Muscle layer of colon (tissue), 2 donors: ENCODE data around the gene VTI1A.
A peak's percentile ranks its signal among the peaks of the same experiment; 100 is the strongest.

Experiments
- H3K27ac ChIP-seq: one replicate; pipeline ENCODE4 v1.7.0; 2013; ENCODE audit warnings: low read depth, mild to moderate bottlenecking, low read length, moderate library complexity
- H3K27me3 ChIP-seq, 2 donors: one replicate each; pipeline ENCODE4 v1.7.0; 2013; ENCODE audit warnings: low read length in 2 of 2, mild to moderate bottlenecking in 2 of 2; ENCODE audit not compliant: insufficient read depth in 2 of 2, control insufficient read depth in 1 of 2
- H3K36me3 ChIP-seq: one replicate; pipeline ENCODE4 v1.7.0; 2013; ENCODE audit warnings: mild to moderate bottlenecking, low read length; ENCODE audit not compliant: insufficient read depth
- H3K4me1 ChIP-seq: one replicate; pipeline ENCODE4 v1.7.0; 2013; ENCODE audit warnings: mild to moderate bottlenecking, low read length; ENCODE audit not compliant: insufficient read depth
- H3K4me3 ChIP-seq, 2 donors: one replicate each; pipeline ENCODE4 v1.7.0; 2013; ENCODE audit warnings: low read length in 2 of 2, low read depth in 1 of 2, mild to moderate bottlenecking in 1 of 2, moderate library complexity in 1 of 2
- H3K9ac ChIP-seq: one replicate; pipeline ENCODE4 v1.7.0; 2013; ENCODE audit warnings: low read length
- H3K9me3 ChIP-seq: one replicate; pipeline ENCODE4 v1.7.0; 2013; ENCODE audit warnings: mild to moderate bottlenecking, low read length
- donor health status: abdominal sarcoma.
- donor health status: Adenocarcinoma of cecum.

The VTI1A gene

DNA sequence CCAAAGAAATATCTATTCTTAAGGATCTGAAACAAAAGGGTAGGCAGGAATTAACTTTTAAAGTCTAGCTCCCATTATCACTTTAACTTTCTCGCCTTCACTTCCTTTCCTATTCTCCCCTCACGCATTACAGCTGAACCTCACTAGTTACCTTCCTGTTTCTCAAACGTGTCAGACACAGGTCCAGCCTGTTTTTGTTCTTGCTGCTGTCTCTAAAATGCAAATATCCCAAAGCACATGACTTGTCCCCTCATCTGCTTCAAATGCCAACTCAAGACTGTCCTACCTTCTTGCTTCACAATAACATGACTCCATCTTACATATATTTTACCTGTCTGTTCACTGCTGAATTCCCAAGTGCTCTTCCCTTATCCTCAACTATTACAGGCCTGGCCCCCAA, 17.9 kb upstream of the VTI1A start:
- Histone ChIP-seq H3K4me1 (no peaks in the 10 kb centered on the region), H3K9me3 (no peaks in the 10 kb centered on the region), H3K36me3 (peaks cover 41% of the 10 kb centered on the region), H3K27me3 (no peaks in the 10 kb centered on the region), H3K9ac (no peak overlapping the region), H3K4me3 (no peak overlapping the region), H3K27ac (no peak overlapping the region)

DNA sequence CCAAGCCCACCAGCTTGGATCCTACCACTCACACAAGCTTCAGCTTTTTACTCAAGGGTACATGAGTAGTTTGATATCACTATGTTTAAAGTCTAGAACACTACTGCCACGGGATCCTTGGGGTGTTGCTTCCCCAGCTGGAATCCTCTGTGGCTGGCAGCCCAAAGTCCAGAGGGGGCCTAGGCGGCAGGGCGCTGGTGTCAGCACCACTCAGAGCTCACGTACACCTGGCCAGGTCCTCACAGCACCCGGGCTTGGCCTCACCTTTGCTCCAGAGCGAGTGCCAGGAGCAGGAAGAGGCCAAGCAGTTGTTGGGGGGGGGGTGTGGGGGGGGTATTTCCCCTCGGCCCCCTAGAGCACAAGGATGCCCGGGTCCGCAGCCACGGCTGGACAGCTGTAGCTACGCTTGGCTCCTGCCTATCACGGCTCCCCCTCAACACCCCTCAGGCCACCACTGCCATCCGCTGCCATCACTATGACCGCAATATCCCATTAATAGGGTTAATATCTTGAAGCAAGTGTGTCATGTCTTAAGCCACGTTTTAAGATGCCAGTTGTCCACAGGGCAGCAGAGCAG, 17.3 kb upstream of the VTI1A start:
- Histone ChIP-seq H3K4me3 (no peak overlapping the region), H3K27ac (no peak overlapping the region), H3K9ac (no peak overlapping the region), H3K4me1 (no peaks in the 10 kb centered on the region), H3K9me3 (no peaks in the 10 kb centered on the region), H3K27me3 (no peaks in the 10 kb centered on the region), H3K36me3 (peaks cover 43% of the 10 kb centered on the region)

GRCh38 chr10:112433136-112433535, 13.9 kb upstream of the VTI1A start:
- Histone ChIP-seq H3K9me3 (no peaks in the 10 kb centered on the region), H3K27ac (no peak overlapping the region), H3K36me3 (peaks cover 35% of the 10 kb centered on the region), H3K27me3 (no peaks in the 10 kb centered on the region), H3K4me3 (no peak overlapping the region), H3K9ac (no peak overlapping the region), H3K4me1 (no peaks in the 10 kb centered on the region)

GRCh38 chr10:112434988-112435619, 11.9 kb upstream of the VTI1A start:
- H3K36me3 ChIP-seq, result peaks cover 39% of the 10 kb centered on the region
- H3K27ac ChIP-seq, result no peak overlapping the region

DNA sequence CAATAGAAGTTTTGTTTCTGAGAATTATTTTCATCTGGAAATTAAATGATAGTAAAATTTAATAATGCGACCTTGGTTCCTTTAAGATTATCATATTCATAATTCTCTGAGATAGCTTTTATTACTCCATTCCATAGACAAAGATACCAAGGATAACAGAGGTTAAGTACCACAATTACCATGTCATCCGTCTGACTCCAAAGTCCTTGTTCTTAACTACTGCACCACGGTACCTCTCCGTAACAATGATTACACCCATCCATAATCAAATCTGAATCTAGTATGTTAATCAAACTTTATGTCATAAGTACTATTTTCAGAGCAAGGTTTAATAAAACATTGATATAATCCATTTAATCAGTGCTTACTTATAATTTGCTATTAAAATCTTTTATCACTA, 8.7 kb upstream of the VTI1A start:
- no peaks in the 10 kb centered on the region for H3K27me3 ChIP-seq
- H3K4me3 ChIP-seq, result no peak overlapping the region
- no peak overlapping the region for H3K9ac ChIP-seq
- H3K27ac ChIP-seq, result no peak overlapping the region
- H3K4me1 ChIP-seq, result no peaks in the 10 kb centered on the region
- peaks cover 38% of the 10 kb centered on the region for H3K36me3 ChIP-seq
- H3K9me3 ChIP-seq, result no peaks in the 10 kb centered on the region

More at GRCh38 chr10:112434988-112435619, 11.9 kb upstream of the VTI1A start:
- Histone ChIP-seq H3K9me3 (no peaks in the 10 kb centered on the region), H3K27me3 (no peaks in the 10 kb centered on the region), H3K4me1 (no peaks in the 10 kb centered on the region), H3K4me3 (no peak overlapping the region), H3K9ac (no peak overlapping the region)

DNA sequence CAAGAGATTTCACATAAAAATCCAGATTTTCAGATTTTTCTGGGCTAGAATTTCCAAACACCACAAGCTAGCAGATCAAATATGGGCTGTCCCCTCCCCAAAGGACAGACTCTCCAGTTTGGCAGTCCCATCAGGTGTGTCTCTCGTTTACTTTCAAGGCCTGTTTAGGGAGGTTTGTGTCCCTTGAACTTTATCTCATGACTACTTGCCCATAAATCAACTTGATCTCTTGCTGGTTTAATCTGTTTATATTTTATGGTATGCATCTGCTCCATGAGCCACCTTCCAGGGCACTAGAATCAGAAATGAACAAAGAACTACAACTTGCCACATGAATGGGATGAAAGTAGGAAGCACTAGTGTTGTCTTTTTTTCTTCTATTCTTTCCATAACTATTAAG, 5.5 kb upstream of the VTI1A start:
- no peaks in the 10 kb centered on the region for H3K27me3 ChIP-seq

GRCh38 chr10:112442063-112442462, 5.0 kb upstream of the VTI1A start:
- Histone ChIP-seq H3K4me1 (peaks cover 9% of the 10 kb centered on the region), H3K36me3 (peaks cover 51% of the 10 kb centered on the region), H3K4me3 (no peak overlapping the region)

More for the DNA sequence above, 5.5 kb upstream of the VTI1A start:
- Histone ChIP-seq H3K36me3 (peaks cover 51% of the 10 kb centered on the region), H3K4me1 (peaks cover 9% of the 10 kb centered on the region), H3K27ac (no peak overlapping the region), H3K9me3 (no peaks in the 10 kb centered on the region), H3K4me3 (no peak overlapping the region), H3K9ac (no peak overlapping the region)

DNA sequence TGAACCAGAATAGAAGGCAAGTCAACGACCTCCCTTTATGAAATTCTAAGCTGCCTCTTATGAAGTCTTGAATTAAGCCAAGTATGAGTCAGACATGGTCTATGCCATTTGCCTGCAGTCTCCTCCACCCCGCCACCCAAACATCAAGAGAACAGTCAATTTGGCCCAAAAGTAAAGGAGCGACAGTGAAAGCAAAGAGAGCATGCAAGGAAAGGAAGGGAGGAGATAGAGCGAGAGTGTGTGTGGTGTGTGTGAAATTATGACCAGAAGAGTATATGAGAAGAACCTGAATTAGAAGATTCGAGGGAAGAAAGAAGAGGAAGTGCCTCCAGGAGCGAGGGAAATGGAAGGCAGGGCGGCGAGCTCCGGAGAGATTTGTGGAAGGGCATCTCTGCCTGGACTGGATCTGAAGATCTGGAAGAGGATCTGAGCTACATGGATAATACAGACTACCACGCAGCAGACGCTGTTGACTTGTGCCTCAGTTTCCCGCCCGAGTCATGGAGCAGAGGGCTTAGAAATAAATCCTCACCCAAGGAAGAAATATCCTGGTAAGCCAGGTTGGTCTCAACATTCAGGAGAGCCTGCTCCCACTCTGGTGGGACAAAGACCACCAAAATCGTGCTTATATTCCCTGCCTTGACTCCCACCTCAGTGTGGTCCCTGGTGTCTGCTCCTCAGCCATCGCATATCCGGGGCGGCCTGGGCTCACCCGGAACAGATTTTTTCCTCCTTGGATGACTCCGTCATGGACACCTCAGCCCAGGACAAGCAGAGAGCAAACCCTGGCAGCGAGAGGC, 760 bp upstream of the VTI1A start:
- Histone ChIP-seq H3K27ac (peak overlapping the region; percentile 97), H3K9ac (peak overlapping the region; percentile 97), H3K4me1 (peaks cover 15% of the 10 kb centered on the region), H3K36me3 (peaks cover 37% of the 10 kb centered on the region), H3K4me3 (peak overlapping the region; percentile 96 to 99), H3K27me3 (no peaks in the 10 kb centered on the region), H3K9me3 (no peaks in the 10 kb centered on the region)

More at GRCh38 chr10:112442063-112442462, 5.0 kb upstream of the VTI1A start:
- Histone ChIP-seq H3K27ac (no peak overlapping the region), H3K9me3 (no peaks in the 10 kb centered on the region), H3K27me3 (no peaks in the 10 kb centered on the region), H3K9ac (no peak overlapping the region)

GRCh38 chr10:112447620-112447928, 559 bp downstream of the VTI1A start:
- no peaks in the 10 kb centered on the region for H3K27me3 ChIP-seq
- peak overlapping the region; percentile 96 to 99 for H3K4me3 ChIP-seq
- H3K4me1 ChIP-seq, result peaks cover 15% of the 10 kb centered on the region
- peak overlapping the region; percentile 97 for H3K9ac ChIP-seq
- H3K9me3 ChIP-seq, result no peaks in the 10 kb centered on the region
- H3K36me3 ChIP-seq, result peaks cover 23% of the 10 kb centered on the region
- peak overlapping the region; percentile 97 for H3K27ac ChIP-seq

- H3K4me1 ChIP-seq, result peaks cover 15% of the 10 kb centered on the region
- H3K36me3 ChIP-seq, result peaks cover 17% of the 10 kb centered on the region
- H3K27me3 ChIP-seq, result no peaks in the 10 kb centered on the region
- H3K9me3 ChIP-seq, result no peaks in the 10 kb centered on the region
- no peak overlapping the region for H3K27ac ChIP-seq
- H3K4me3 ChIP-seq, result no peak overlapping the region
- no peak overlapping the region for H3K9ac ChIP-seq
Measured at GRCh38 chr10:112448888-112449287, 1.9 kb downstream of the VTI1A start.

GRCh38 chr10:112454910-112455779, 8.1 kb downstream of the VTI1A start:
- H3K9me3 ChIP-seq, result no peaks in the 10 kb centered on the region
- H3K4me1 ChIP-seq, result no peaks in the 10 kb centered on the region
- H3K9ac ChIP-seq, result no peak overlapping the region
- H3K27ac ChIP-seq, result no peak overlapping the region
- no peaks in the 10 kb centered on the region for H3K27me3 ChIP-seq
- no peaks in the 10 kb centered on the region for H3K36me3 ChIP-seq
- H3K4me3 ChIP-seq, result no peak overlapping the region
